Fibroblast of lung (primary cell): ENCODE data around the gene UCHL3. TPM values are rescaled to one million over a fixed set of nuclear protein-coding genes. Genes with fewer than 3 reads are reported as not detected.

ENCODE experiments used
- DNase-seq, 2 donors: peaks; one replicate each; pipeline versions ENCODE4 v3.0.0 to v3.0.0-alpha.2; 2010; ENCODE audit warnings: low read depth in 2 of 2
- H2AFZ ChIP-seq: 2 replicates; pipeline ENCODE4 v1.5.1; 2012; ENCODE audit warnings: low read length, control low read depth, inconsistent platforms
- H3K27ac ChIP-seq: 2 replicates; pipeline ENCODE4 v1.5.1; 2011; ENCODE audit warnings: low read length, control low read depth; ENCODE audit not compliant: insufficient read depth
- H3K27me3 ChIP-seq: 2 replicates; pipeline ENCODE4 v1.5.1; 2011; ENCODE audit warnings: mild to moderate bottlenecking, low read length; ENCODE audit not compliant: control insufficient read depth, insufficient read depth
- H3K36me3 ChIP-seq: 2 replicates; pipeline ENCODE4 v1.5.1; 2011; ENCODE audit warnings: low read length; ENCODE audit not compliant: control insufficient read depth, insufficient read depth
- H3K4me1 ChIP-seq: 2 replicates; pipeline ENCODE4 v1.5.1; 2011; ENCODE audit warnings: low read length; ENCODE audit not compliant: control insufficient read depth, insufficient read depth; ENCODE audit errors: extremely low read depth
- H3K4me2 ChIP-seq: 2 replicates; pipeline ENCODE4 v1.5.1; 2011; ENCODE audit warnings: low read length, control low read depth; ENCODE audit not compliant: insufficient read depth; ENCODE audit errors: extremely low read depth
- H3K4me3 ChIP-seq, 4 experiments: fragments of 200-600 bp in 1 of 4; sonication (generic) in 1 of 4; replicated peaks in 1 of 4; 2 replicates each; pipeline ENCODE4 v1.5.1; 2011 to 2016; ENCODE audit warnings: low read length in 4 of 4, low read depth in 3 of 4, mild to moderate bottlenecking in 3 of 4, control low read depth in 2 of 4, inconsistent platforms in 1 of 4, mixed read lengths in 1 of 4; ENCODE audit not compliant: insufficient read depth in 1 of 4; ENCODE audit errors: control extremely low read depth in 1 of 4
- H3K79me2 ChIP-seq: 2 replicates; pipeline ENCODE4 v1.5.1; 2012; ENCODE audit warnings: mild to moderate bottlenecking, low read length, inconsistent platforms; ENCODE audit not compliant: control insufficient read depth, insufficient read depth
- H3K9ac ChIP-seq: 2 replicates; pipeline ENCODE4 v1.5.1; 2011; ENCODE audit warnings: mild to moderate bottlenecking, low read length, control low read depth; ENCODE audit not compliant: insufficient read depth
- H3K9me3 ChIP-seq: 2 replicates; pipeline ENCODE4 v1.5.1; 2012; ENCODE audit warnings: low read depth, low read length; ENCODE audit not compliant: control insufficient read depth, insufficient read depth
- H4K20me1 ChIP-seq: 2 replicates; pipeline ENCODE4 v1.5.1; 2011; ENCODE audit warnings: low read length; ENCODE audit not compliant: control insufficient read depth, insufficient read depth; ENCODE audit errors: extremely low read depth
- EZH2 ChIP-seq: IDR thresholded peaks from 2 replicates; pipeline ENCODE4 v1.5.1; 2012; ENCODE audit warnings: low read length, control low read depth, mild to moderate bottlenecking; ENCODE audit errors: missing control alignments
- polyA plus RNA-seq, 2 donors: library from polyadenylated mRNA; depleted of rRNA in 1 of 2; stranded (reverse) in 1 of 2; unstranded in 1 of 2; fragments of >200 nt; gene quantifications; 2 replicates each; pipeline ENCODE4 v1.2.1, GENCODE V29; 2011 to 2012; ENCODE audit warnings: missing spikeins in 1 of 2
- total RNA-seq: library from RNA; depleted of rRNA; stranded (reverse); fragments of >200 nt; gene quantifications from 2 replicates; pipeline ENCODE4 v1.2.1, GENCODE V29; 2014
- TF ChIP-seq, protein P1 (sequence below), 2 donors: IDR thresholded peaks in 1 of 2; conservative IDR thresholded peaks in 1 of 2; 1 replicate in 1 of 2; 2 replicates in 1 of 2; pipeline ENCODE4 v1.5.1; 2011 to 2012; ENCODE audit warnings: low read length in 2 of 2, control low read depth in 1 of 2, inconsistent platforms in 1 of 2, low read depth in 1 of 2, mild to moderate bottlenecking in 1 of 2

UCHL3 gene
- total and polyA plus RNA-seq, 2 donors (not counting 1 experiment from before 2014, with no cell fraction given): 30.9 to 81.9 TPM

DNA sequence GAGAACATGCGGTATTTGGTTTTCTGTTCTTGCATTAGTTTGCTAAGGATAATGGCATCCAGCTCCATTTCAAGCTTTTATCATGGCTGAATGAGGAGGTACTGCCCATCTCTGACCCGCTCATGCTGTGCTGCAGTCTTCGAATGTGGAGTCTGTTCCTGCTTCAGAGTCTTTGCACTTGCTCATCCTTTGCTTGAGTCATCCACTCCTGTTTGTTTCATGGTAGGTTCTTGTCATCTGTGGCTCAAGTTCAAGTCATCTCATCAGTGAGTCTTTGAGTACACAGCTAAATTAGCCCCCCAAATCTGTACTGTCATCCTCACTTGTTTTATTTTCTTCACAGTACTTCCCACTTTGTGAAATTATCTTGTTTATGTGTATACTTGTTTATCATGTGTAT is 5.4 kb downstream of the UCHL3 start:
- no peak overlapping the region for H3K4me3 ChIP-seq
- H3K36me3 ChIP-seq: peaks cover 4% of the 10 kb centered on the region
- H3K27me3 ChIP-seq: no peaks in the 10 kb centered on the region
- H3K4me2 ChIP-seq: no peak overlapping the region
- DNase-seq: no peak
- H3K9ac ChIP-seq: no peak overlapping the region
- no peaks in the 10 kb centered on the region for H4K20me1 ChIP-seq
- H3K79me2 ChIP-seq: peaks cover 2% of the 10 kb centered on the region
- H3K4me1 ChIP-seq: no peaks in the 10 kb centered on the region
- no peak overlapping the region for H3K27ac ChIP-seq
- H3K9me3 ChIP-seq: no peaks in the 10 kb centered on the region
- no peak overlapping the region for H2AFZ ChIP-seq
- no peak for TF ChIP-seq EZH2
- TF ChIP-seq, protein P1, sequence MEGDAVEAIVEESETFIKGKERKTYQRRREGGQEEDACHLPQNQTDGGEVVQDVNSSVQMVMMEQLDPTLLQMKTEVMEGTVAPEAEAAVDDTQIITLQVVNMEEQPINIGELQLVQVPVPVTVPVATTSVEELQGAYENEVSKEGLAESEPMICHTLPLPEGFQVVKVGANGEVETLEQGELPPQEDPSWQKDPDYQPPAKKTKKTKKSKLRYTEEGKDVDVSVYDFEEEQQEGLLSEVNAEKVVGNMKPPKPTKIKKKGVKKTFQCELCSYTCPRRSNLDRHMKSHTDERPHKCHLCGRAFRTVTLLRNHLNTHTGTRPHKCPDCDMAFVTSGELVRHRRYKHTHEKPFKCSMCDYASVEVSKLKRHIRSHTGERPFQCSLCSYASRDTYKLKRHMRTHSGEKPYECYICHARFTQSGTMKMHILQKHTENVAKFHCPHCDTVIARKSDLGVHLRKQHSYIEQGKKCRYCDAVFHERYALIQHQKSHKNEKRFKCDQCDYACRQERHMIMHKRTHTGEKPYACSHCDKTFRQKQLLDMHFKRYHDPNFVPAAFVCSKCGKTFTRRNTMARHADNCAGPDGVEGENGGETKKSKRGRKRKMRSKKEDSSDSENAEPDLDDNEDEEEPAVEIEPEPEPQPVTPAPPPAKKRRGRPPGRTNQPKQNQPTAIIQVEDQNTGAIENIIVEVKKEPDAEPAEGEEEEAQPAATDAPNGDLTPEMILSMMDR (conservative IDR thresholded peaks at IDR 0.05 in 1 of 2, IDR thresholded peaks at IDR 0.05 in 1 of 2; ENCODE audit: low read depth in 1 of 2, low read length in 2 of 2): no peak

DNA sequence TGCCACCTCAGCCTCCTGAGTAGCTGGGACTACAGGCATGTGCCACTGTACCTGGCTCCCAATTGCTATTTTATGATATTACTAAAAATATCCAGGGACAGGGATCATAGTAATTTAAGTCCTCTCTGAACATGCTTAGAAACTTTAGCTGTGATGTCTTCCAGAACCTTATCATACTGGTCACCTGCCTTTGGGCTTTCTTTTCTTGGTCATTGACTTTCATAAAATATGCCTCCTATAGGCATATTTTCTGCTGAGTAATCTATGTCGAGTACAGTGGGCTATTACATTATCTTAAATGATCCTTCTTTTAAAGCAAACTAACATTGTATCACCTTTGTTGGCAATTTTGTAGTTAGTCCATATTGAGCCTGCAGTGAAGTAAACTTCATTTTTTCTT is 6.2 kb downstream of the UCHL3 start:
- DNase-seq: no peak
- Histone ChIP-seq H2AFZ (no peak overlapping the region), H3K79me2 (no peaks in the 10 kb centered on the region)

DNA sequence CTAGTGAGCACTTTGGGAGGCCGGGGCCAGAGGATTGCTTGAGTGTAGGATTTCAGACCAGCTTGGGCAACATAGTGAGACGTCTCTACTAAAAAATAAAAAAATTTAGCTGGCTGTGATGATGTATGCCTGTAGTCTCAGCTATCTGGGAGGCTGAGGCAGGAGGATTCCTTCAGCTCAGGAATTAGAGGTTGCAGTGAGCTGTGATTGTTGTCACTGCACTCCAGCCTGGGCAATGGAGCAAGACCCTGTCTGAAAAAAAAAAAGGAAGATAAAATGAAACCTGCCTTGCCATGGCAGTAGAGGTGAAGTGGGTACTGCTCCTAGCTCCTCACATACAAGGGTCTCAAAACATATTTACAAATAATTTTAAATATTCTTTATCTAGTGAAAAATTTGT is 7.4 kb downstream of the UCHL3 start:
- no peak overlapping the region for H3K4me3 ChIP-seq
- no peak overlapping the region for H2AFZ ChIP-seq
- H3K27ac ChIP-seq: no peak overlapping the region
- H3K36me3 ChIP-seq: peaks cover 4% of the 10 kb centered on the region
- no peak for DNase-seq
- no peaks in the 10 kb centered on the region for H3K27me3 ChIP-seq
- no peaks in the 10 kb centered on the region for H4K20me1 ChIP-seq
- H3K79me2 ChIP-seq: no peaks in the 10 kb centered on the region
- H3K4me1 ChIP-seq: no peaks in the 10 kb centered on the region
- H3K4me2 ChIP-seq: no peak overlapping the region
- no peak for TF ChIP-seq EZH2
- TF ChIP-seq, protein P1 (conservative IDR thresholded peaks at IDR 0.05 in 1 of 2, IDR thresholded peaks at IDR 0.05 in 1 of 2; ENCODE audit: low read depth in 1 of 2, low read length in 2 of 2): no peak
- H3K9me3 ChIP-seq: no peaks in the 10 kb centered on the region
- H3K9ac ChIP-seq: no peak overlapping the region

More for the DNA sequence above, 6.2 kb downstream of the UCHL3 start:
- Histone ChIP-seq H3K9me3 (no peaks in the 10 kb centered on the region), H3K36me3 (peaks cover 4% of the 10 kb centered on the region), H3K4me2 (no peak overlapping the region), H3K4me3 (no peak overlapping the region), H3K9ac (no peak overlapping the region), H3K27me3 (no peaks in the 10 kb centered on the region), H3K4me1 (no peaks in the 10 kb centered on the region), H3K27ac (no peak overlapping the region), H4K20me1 (no peaks in the 10 kb centered on the region)
- no peak for TF ChIP-seq EZH2
- TF ChIP-seq, protein P1 (conservative IDR thresholded peaks at IDR 0.05 in 1 of 2, IDR thresholded peaks at IDR 0.05 in 1 of 2; ENCODE audit: low read depth in 1 of 2, low read length in 2 of 2): no peak
